ENCODE measurements around the gene KIF9. TPM values are rescaled to one million over a fixed set of nuclear protein-coding genes. Genes with fewer than 3 reads are reported as not detected.

KIF9 gene
- total and polyA plus RNA-seq, 2 of the 8 experiments (the other 6 are each of a cell fraction or from before 2014, with no cell fraction given) = 5.0 to 8.0 TPM

DNA sequence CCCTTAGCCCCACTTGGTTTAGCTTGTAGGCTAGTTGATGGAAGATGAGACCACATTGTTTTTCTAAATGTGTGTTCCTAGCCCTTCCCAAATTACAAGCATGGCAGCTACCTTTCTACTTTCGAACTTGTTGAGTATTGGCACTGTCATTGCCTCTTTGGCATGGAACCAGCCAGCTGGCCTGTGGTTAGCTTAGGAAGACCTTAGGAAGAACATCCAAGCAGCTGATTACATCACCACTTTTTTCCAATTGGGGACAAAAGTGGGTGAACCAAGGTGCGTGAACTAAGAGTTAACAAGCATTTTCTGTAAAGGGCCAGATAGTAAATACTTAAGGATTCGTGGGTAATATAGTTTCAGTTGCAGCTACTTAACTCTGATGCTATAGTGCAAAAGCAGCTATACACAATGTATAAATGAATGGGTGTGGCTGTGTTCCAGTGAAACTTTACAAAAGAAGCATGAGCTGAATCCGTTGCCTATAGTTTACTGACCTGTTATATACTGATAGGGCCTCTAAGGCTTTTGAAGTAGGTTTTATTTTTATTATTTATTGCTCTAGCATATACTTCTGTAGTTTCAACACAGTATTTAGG is 8.7 kb upstream of the KIF9 start (continued):
- TF ChIP-seq, protein P1, sequence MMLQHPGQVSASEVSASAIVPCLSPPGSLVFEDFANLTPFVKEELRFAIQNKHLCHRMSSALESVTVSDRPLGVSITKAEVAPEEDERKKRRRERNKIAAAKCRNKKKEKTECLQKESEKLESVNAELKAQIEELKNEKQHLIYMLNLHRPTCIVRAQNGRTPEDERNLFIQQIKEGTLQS (IDR thresholded peaks at IDR 0.05; ENCODE audit: insufficient read depth, low read depth, low read length) = no peak
- TF ChIP-seq CREB1 (IDR thresholded peaks at IDR 0.05) = no peak
- TF ChIP-seq BACH1 (IDR thresholded peaks at IDR 0.05; ENCODE audit: low read length) = no peak
